ENCODE data around the gene SEPHS2.

SEPHS2 gene

GRCh38 chr16:30476991-30477390 is 31.3 kb upstream of the SEPHS2 start:
- Histone ChIP-seq H3K27ac (no peak overlapping the region), H3K4me3 (no peak overlapping the region)
- no peak for TF ChIP-seq CTCF (IDR thresholded peaks at IDR 0.05)
- no peak for DNase-seq (ENCODE audit: low spot score)

- Histone ChIP-seq H3K4me3 (no peak overlapping the region), H3K27ac (no peak overlapping the region)
- DNase-seq (ENCODE audit: low spot score) = no peak
- no peak for TF ChIP-seq CTCF (IDR thresholded peaks at IDR 0.05)
These were observed 29.0 kb upstream of the SEPHS2 start for GRCh38 chr16:30474684-30475083.

- Histone ChIP-seq H3K4me3 (peak overlapping the region; percentile 20), H3K27ac (no peak overlapping the region)
- no peak for DNase-seq (ENCODE audit: low spot score)
- TF ChIP-seq CTCF (IDR thresholded peaks at IDR 0.05) = no peak
These were observed 28.4 kb upstream of the SEPHS2 start for GRCh38 chr16:30474074-30474452.

GRCh38 chr16:30473231-30474073 is 27.8 kb upstream of the SEPHS2 start:
- no peak overlapping the region for H3K27ac ChIP-seq
- DNase-seq (ENCODE audit: low spot score) = no peak
- no peak for TF ChIP-seq CTCF (IDR thresholded peaks at IDR 0.05)
- H3K4me3 ChIP-seq = peak overlapping the region; percentile 20

GRCh38 chr16:30472328-30472942 is 26.8 kb upstream of the SEPHS2 start, which contains the start of gene ITGAL:
ITGAL (plus strand) TSS chr16:30472742; CDS start chr16:30472838, 96 bp downstream.
- TF ChIP-seq CTCF (IDR thresholded peaks at IDR 0.05) = no peak
- H3K27ac ChIP-seq = no peak within 1 kb of the TSS
- no peak within 1 kb of the TSS for H3K4me3 ChIP-seq
- DNase-seq (ENCODE audit: low spot score) = no peak

- no peak overlapping the region for H3K27ac ChIP-seq
- no peak for DNase-seq (ENCODE audit: low spot score)
- TF ChIP-seq CTCF (IDR thresholded peaks at IDR 0.05) = no peak
- no peak overlapping the region for H3K4me3 ChIP-seq
These were observed 24.9 kb upstream of the SEPHS2 start for GRCh38 chr16:30470632-30470995.

- no peak overlapping the region for H3K4me3 ChIP-seq
- no peak for DNase-seq (ENCODE audit: low spot score)
- no peak overlapping the region for H3K27ac ChIP-seq
- no peak for TF ChIP-seq CTCF (IDR thresholded peaks at IDR 0.05)
These were observed 24.5 kb upstream of the SEPHS2 start for GRCh38 chr16:30470170-30470512.

Measured in coronary artery (tissue), 2 donors.